KMS-11 (cell line): ENCODE data around the gene KLK15.

ENCODE experiments used
- H2AFZ ChIP-seq: fragments of 200-600 bp; sonication (generic); 2 replicates; pipeline ENCODE4 v1.6.1; 2016; ENCODE audit warnings: antibody characterized with exemption, mixed run types, low read depth
- H3K27ac ChIP-seq: fragments of 200-600 bp; sonication (generic); 2 replicates; pipeline ENCODE4 v1.6.1; 2016; ENCODE audit warnings: mild to moderate bottlenecking, mixed run types
- H3K27me3 ChIP-seq: fragments of 200-600 bp; sonication (generic); 2 replicates; pipeline ENCODE4 v1.6.1; 2017; ENCODE audit warnings: mild to moderate bottlenecking, low read depth, mixed run types, moderate library complexity; ENCODE audit not compliant: insufficient read depth
- H3K36me3 ChIP-seq: fragments of 200-600 bp; sonication (generic); 2 replicates; pipeline ENCODE4 v1.6.1; 2017; ENCODE audit warnings: mild to moderate bottlenecking, mixed run types; ENCODE audit not compliant: insufficient read depth
- H3K4me1 ChIP-seq: fragments of 200-600 bp; sonication (generic); 2 replicates; pipeline ENCODE4 v1.6.1; 2016; ENCODE audit warnings: mild to moderate bottlenecking, low read depth, mixed run types; ENCODE audit not compliant: poor library complexity, severe bottlenecking
- H3K4me2 ChIP-seq: fragments of 200-600 bp; sonication (generic); 2 replicates; pipeline ENCODE4 v1.7.0; 2016; ENCODE audit warnings: mild to moderate bottlenecking, mixed run types
- H3K4me3 ChIP-seq: fragments of 200-600 bp; sonication (generic); IDR thresholded peaks from 2 replicates; pipeline ENCODE4 v1.6.1; 2017; ENCODE audit warnings: low read depth, low read length, mixed read lengths; ENCODE audit not compliant: insufficient read depth
- H3K79me2 ChIP-seq: fragments of 200-600 bp; sonication (generic); 2 replicates; pipeline ENCODE4 v1.6.1; 2016; ENCODE audit warnings: low read depth, mixed run types; ENCODE audit not compliant: insufficient read depth
- H3K9ac ChIP-seq: fragments of 200-600 bp; sonication (generic); 2 replicates; pipeline ENCODE4 v1.6.1; 2016; ENCODE audit warnings: mild to moderate bottlenecking, mixed run types
- H4K20me1 ChIP-seq: fragments of 200-600 bp; sonication (generic); 2 replicates; pipeline ENCODE4 v1.6.1; 2016; ENCODE audit warnings: mild to moderate bottlenecking, mixed run types; ENCODE audit not compliant: insufficient read depth
- TF ChIP-seq, protein P1 (sequence below): fragments of 200-600 bp; sonication (generic); conservative IDR thresholded peaks from 2 replicates; pipeline ENCODE4 v1.6.1; 2017; ENCODE audit warnings: low read depth, mild to moderate bottlenecking, antibody characterized with exemption, low read length, moderate library complexity, mixed read lengths

KLK15 gene

DNA sequence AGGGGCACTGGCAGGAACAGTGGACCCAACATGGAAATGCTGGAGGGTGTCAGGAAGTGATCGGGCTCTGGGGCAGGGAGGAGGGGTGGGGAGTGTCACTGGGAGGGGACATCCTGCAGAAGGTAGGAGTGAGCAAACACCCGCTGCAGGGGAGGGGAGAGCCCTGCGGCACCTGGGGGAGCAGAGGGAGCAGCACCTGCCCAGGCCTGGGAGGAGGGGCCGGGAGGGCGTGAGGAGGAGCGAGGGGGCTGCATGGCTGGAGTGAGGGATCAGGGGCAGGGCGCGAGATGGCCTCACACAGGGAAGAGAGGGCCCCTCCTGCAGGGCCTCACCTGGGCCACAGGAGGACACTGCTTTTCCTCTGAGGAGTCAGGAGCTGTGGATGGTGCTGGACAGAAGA is 44.0 kb upstream of the KLK15 start:
- H3K4me3 ChIP-seq, result no peak overlapping the region
- no peak overlapping the region for H3K27ac ChIP-seq
- no peaks in the 10 kb centered on the region; the same call in 1 of the 2 replicates for H3K27me3 ChIP-seq
- no peaks in the 10 kb centered on the region for H4K20me1 ChIP-seq
- H2AFZ ChIP-seq, result no peak overlapping the region
- no peaks in the 10 kb centered on the region for H3K79me2 ChIP-seq
- no peak overlapping the region for H3K9ac ChIP-seq
- TF ChIP-seq, protein P1, sequence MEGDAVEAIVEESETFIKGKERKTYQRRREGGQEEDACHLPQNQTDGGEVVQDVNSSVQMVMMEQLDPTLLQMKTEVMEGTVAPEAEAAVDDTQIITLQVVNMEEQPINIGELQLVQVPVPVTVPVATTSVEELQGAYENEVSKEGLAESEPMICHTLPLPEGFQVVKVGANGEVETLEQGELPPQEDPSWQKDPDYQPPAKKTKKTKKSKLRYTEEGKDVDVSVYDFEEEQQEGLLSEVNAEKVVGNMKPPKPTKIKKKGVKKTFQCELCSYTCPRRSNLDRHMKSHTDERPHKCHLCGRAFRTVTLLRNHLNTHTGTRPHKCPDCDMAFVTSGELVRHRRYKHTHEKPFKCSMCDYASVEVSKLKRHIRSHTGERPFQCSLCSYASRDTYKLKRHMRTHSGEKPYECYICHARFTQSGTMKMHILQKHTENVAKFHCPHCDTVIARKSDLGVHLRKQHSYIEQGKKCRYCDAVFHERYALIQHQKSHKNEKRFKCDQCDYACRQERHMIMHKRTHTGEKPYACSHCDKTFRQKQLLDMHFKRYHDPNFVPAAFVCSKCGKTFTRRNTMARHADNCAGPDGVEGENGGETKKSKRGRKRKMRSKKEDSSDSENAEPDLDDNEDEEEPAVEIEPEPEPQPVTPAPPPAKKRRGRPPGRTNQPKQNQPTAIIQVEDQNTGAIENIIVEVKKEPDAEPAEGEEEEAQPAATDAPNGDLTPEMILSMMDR, result no peak
- H3K36me3 ChIP-seq, result no peaks in the 10 kb centered on the region
- H3K4me2 ChIP-seq, result no peak overlapping the region
- no peaks in the 10 kb centered on the region for H3K4me1 ChIP-seq

DNA sequence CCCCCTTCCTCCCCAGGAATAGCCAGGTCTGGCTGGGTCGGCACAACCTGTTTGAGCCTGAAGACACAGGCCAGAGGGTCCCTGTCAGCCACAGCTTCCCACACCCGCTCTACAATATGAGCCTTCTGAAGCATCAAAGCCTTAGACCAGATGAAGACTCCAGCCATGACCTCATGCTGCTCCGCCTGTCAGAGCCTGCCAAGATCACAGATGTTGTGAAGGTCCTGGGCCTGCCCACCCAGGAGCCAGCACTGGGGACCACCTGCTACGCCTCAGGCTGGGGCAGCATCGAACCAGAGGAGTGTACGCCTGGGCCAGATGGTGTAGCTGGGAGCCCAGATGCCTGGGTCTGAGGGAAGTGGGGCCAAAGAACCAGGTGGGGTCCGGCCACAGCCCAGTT is 43.1 kb upstream of the KLK15 start:
- Histone ChIP-seq H3K27me3 (no peaks in the 10 kb centered on the region; the same call in 1 of the 2 replicates), H3K4me3 (no peak overlapping the region)

DNA sequence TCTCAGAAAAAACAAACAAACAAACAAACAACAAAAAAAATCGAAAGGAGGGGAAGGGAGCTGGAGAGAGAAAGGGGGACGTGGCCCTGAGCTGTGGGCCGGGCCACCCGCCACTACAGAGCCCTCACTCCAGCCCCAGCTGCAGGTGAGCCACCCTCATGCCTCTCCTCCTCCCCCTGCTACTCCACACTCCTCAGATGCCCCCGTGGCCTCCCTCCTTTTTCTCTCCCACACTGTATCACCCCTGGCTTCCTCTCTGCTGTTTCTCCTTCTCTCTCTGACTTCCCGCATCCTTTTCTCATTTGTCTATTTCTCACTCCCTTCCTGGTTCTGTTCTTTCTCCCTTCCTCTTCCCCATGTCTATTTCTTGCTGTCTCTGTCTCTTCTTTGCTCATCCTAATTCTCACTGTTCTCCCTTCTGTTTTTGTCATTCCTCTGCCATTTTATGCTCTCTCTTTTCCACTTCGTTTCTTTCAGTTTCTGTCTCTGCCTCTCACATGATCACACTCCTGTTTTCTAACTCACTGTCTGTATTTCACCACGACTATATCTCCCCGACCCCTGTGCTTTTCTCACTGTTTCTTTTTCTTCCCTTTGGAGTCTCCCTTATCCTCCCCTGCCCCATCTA is 42.5 kb upstream of the KLK15 start:
- Histone ChIP-seq H3K4me3 (no peak overlapping the region), H2AFZ (no peak overlapping the region), H3K27ac (no peak overlapping the region), H3K4me2 (no peak overlapping the region), H3K79me2 (no peaks in the 10 kb centered on the region), H3K27me3 (no peaks in the 10 kb centered on the region; the same call in 1 of the 2 replicates), H4K20me1 (no peaks in the 10 kb centered on the region), H3K36me3 (no peaks in the 10 kb centered on the region), H3K9ac (no peak overlapping the region), H3K4me1 (no peaks in the 10 kb centered on the region)
- TF ChIP-seq, protein P1, result no peak

More for the DNA sequence above, 43.1 kb upstream of the KLK15 start:
- no peaks in the 10 kb centered on the region for H4K20me1 ChIP-seq
- H3K79me2 ChIP-seq, result no peaks in the 10 kb centered on the region
- no peak overlapping the region for H3K4me2 ChIP-seq
- no peak overlapping the region for H2AFZ ChIP-seq
- TF ChIP-seq, protein P1, result no peak
- H3K27ac ChIP-seq, result no peak overlapping the region
- H3K36me3 ChIP-seq, result no peaks in the 10 kb centered on the region
- H3K9ac ChIP-seq, result no peak overlapping the region
- no peaks in the 10 kb centered on the region for H3K4me1 ChIP-seq

DNA sequence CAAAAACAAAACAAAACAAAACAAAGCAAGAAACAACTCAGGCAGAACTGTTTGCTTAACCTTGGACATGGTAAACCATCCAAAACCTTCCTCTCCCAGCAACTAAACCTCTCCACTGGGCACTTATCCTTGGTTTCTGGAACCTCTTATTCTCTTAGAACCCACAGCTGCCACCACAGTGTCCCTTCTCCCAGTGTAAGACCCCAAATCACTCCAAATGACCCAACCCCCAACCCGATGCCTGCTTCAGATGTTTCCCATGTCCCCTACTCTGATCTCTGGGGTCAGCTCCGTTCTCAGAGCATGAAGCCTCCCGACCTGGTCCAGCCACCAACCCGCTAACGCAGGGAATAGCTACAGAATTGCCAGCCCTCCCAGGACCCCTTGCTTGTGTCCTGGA is 40.8 kb upstream of the KLK15 start:
- Histone ChIP-seq H3K27ac (no peak overlapping the region), H4K20me1 (no peaks in the 10 kb centered on the region), H3K9ac (no peak overlapping the region), H3K27me3 (no peaks in the 10 kb centered on the region; the same call in 1 of the 2 replicates), H3K4me2 (no peak overlapping the region), H3K79me2 (no peaks in the 10 kb centered on the region), H3K4me3 (no peak overlapping the region), H3K36me3 (no peaks in the 10 kb centered on the region), H2AFZ (no peak overlapping the region), H3K4me1 (no peaks in the 10 kb centered on the region)
- TF ChIP-seq, protein P1, result no peak
